Body of pancreas (tissue), 4 donors: ENCODE results near the gene ZFHX3. TPM values are rescaled to one million over a fixed set of nuclear protein-coding genes. Genes with fewer than 3 reads are reported as not detected.
A peak's percentile ranks its signal among the peaks of the same experiment; 100 is the strongest.

Experiments used
- ATAC-seq: fragments of 150-250 bp; one replicate; pipeline ENCODE4 v1.9.1; 2016
- DNase-seq, 4 donors: peaks; one replicate each; pipeline ENCODE4 v3.0.0-alpha.2; 2019
- H3K27ac ChIP-seq, 4 donors: fragments of 200-600 bp; sonication (generic); 1 replicate in 3 of 4; 2 replicates in 1 of 4; pipeline versions ENCODE4 v1.5.1 to v1.6.1; 2016 to 2019; ENCODE audit warnings: mild to moderate bottlenecking in 1 of 4, mixed read lengths in 1 of 4, moderate library complexity in 1 of 4
- H3K27me3 ChIP-seq, 2 donors: fragments of 200-600 bp; sonication (generic); one replicate each; pipeline ENCODE4 v1.6.0; 2016; ENCODE audit warnings: mild to moderate bottlenecking in 1 of 2
- H3K36me3 ChIP-seq, 2 donors: fragments of 200-600 bp; sonication (generic); replicated peaks in 1 of 2; 2 replicates each; pipeline ENCODE4 v1.5.1; 2016; ENCODE audit warnings: low read depth in 2 of 2; ENCODE audit not compliant: insufficient read depth in 1 of 2
- H3K4me1 ChIP-seq: fragments of 200-600 bp; sonication (generic); one replicate; pipeline ENCODE4 v1.6.0; 2016
- H3K4me3 ChIP-seq, 2 donors: fragments of 200-600 bp; sonication (generic); 1 replicate in 1 of 2; 2 replicates in 1 of 2; pipeline ENCODE4 v1.5.1; 2016 to 2019
- H3K9me3 ChIP-seq, 3 donors: fragments of 200-600 bp; sonication (generic); 1 replicate in 2 of 3; 2 replicates in 1 of 3; pipeline ENCODE4 v1.5.1; 2016
- POLR2A ChIP-seq, 3 donors: fragments of 450-650 bp; IDR thresholded peaks; one replicate each; pipeline ENCODE4 v1.6.1; 2016; ENCODE audit warnings: antibody characterized with exemption in 3 of 3, mild to moderate bottlenecking in 2 of 3
- WGBS, 2 donors: methylation state at CpG; one replicate each; pipeline ENCODE4 v1.1.5; 2017; 5-methylcytosine and 5-hydroxymethylcytosine counted together
- intact Hi-C: fragments of 100-400 bp; cut with DNase I; formaldehyde crosslinking; loops from one replicate; pipeline ENCODE4 v1.15.1; 2023
- total RNA-seq, 2 donors: library from RNA; depleted of rRNA; stranded (reverse); fragments of >200 nt; gene quantifications; one replicate each; pipeline ENCODE4 v1.1.0, GENCODE V29; 2016
- TF ChIP-seq, protein P1 (sequence below), 7 experiments: fragments of 450-650 bp in 4 of 7; fragments of 200-600 bp in 3 of 7; sonication (generic) in 3 of 7; IDR thresholded peaks; one replicate each; pipeline ENCODE4 v1.5.1; 2016 to 2019; ENCODE audit warnings: antibody characterized with exemption in 7 of 7

The ZFHX3 gene
- total RNA-seq, 2 donors from 2014 or later: 22.4 to 24.6 TPM

DNA sequence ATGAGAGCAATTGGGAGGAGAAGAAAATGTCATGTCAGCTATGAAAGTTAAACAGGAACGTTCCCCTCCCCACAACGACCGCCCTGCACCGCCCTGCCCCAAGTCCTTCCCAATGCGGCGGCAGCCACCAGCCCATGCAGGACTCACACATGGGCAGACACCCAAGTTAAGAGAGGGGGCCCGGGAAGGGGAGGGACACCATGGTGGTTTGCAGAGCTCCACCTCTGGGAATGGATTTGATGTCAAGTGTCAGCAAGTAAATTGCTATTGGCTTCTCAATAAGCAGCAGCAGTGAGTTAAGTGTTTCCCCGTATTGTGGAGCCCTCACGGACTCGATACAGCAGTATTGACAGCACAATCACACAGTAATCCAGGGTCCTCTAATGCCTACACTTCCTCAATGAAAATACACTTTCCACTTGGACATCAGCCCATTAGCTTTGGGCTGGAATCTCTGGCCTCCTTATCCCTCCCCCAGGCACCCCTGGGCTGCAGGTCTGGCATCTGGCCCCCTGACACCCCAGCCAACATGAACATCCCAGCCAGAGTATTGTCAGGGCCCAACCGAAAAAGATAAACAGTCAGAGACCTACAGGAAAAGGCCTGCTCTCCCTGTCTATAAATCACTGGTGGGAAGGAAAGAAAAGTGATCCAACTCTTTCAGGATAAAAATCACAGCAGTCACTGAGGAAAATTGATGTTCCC lies 22.6 kb downstream of the ZFHX3 start:
- no peaks in the 10 kb centered on the region for H3K36me3 ChIP-seq
- H3K9me3 ChIP-seq: no peaks in the 10 kb centered on the region
- ATAC-seq (no peak), DNase-seq (peak in 2 of 4 donors; percentile 10 to 15)
- intact Hi-C loops: no loop called here
- 62 to 68% methylated on average over 9 to 11 of the region's 11 CpGs for WGBS, 2 donors
- H3K4me1 ChIP-seq: peaks cover 87% of the 10 kb centered on the region
- H3K27ac ChIP-seq: peak overlapping the region; percentile 32 to 56 (median 48)
- H3K4me3 ChIP-seq: no peak overlapping the region
- no peaks in the 10 kb centered on the region for H3K27me3 ChIP-seq
- no peak for TF ChIP-seq POLR2A (IDR thresholded peaks at IDR 0.05)
- TF ChIP-seq, protein P1, sequence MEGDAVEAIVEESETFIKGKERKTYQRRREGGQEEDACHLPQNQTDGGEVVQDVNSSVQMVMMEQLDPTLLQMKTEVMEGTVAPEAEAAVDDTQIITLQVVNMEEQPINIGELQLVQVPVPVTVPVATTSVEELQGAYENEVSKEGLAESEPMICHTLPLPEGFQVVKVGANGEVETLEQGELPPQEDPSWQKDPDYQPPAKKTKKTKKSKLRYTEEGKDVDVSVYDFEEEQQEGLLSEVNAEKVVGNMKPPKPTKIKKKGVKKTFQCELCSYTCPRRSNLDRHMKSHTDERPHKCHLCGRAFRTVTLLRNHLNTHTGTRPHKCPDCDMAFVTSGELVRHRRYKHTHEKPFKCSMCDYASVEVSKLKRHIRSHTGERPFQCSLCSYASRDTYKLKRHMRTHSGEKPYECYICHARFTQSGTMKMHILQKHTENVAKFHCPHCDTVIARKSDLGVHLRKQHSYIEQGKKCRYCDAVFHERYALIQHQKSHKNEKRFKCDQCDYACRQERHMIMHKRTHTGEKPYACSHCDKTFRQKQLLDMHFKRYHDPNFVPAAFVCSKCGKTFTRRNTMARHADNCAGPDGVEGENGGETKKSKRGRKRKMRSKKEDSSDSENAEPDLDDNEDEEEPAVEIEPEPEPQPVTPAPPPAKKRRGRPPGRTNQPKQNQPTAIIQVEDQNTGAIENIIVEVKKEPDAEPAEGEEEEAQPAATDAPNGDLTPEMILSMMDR (IDR thresholded peaks at IDR 0.05): no peak

DNA sequence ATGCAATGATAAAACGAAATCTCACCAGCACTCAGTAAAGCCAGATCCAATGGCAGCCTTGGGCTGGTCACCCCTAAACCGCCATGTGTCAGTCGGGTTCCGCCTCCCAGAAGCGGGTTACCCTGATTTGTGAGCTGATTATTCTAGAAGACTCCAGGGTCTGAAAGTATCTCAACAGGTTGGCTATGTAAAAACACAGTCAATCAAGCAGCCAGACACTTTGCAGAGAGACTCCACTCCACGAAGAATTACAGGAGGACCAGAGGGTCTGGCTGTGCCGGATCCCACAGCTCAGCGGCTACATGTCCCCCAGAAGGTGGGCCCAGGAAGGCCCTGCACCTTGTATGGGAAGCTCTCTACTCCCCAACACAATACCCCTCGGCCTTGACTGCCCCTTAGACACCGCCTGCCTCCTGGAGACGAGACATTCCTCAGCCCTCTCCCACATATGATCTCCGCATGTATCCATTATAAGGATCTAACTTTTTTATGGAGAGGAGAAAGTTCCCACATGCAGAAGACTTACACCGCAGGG lies 23.3 kb downstream of the ZFHX3 start:
- H3K4me1 ChIP-seq: peaks cover 88% of the 10 kb centered on the region

DNA sequence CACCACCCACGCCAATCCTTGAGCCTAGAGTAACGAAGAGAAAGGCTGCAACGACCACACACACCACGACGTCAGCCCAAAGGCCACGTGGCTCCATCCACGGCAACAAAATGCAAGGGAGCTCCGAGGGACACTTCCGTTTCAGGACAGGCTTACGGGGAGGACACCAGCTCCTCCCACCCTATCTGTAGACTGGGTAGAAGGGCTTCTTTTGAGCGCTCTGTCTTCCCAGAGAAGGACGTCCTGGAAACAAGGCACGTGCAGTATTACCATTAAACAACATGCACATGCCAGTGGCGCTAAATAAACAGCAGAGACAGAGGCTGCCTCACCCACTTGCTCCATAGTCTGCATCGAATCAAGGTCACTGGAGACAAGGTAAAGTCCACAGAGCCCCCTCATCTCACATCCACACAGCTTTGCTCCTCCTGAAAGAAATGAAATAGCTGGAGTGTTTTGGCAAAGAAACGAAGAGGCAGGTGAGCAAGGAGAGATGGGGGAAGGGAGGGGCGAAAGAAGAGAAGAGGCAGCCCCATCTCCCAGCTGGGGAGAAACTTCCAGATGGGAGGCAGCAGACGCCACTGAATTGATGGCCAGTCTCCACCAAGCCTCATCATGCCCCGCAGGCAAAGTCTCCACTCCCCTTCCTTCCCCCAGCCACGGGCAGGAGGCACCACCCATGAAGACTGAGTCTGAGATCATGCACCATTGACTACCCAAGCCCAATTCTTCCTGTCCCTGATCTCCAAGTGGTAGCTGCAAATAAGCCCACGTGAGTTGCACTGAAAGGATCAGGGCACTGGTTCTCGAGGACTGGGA lies 24.0 kb downstream of the ZFHX3 start:
- no peak for ATAC-seq
- Histone ChIP-seq H3K27ac (peak overlapping the region in 1 of 4 donors; percentile 42), H3K4me1 (peaks cover 92% of the 10 kb centered on the region), H3K27me3 (no peaks in the 10 kb centered on the region), H3K36me3 (no peaks in the 10 kb centered on the region), H3K9me3 (no peaks in the 10 kb centered on the region), H3K4me3 (no peak overlapping the region)
- WGBS, 2 donors: 79 to 88% methylated on average over 22 of the region's 22 CpGs
- peak in 3 of 4 donors; percentile 3 to 9 (median 8) for DNase-seq
- TF ChIP-seq, protein P1 (IDR thresholded peaks at IDR 0.05): no peak
- TF ChIP-seq POLR2A (IDR thresholded peaks at IDR 0.05): no peak
- intact Hi-C loops: no loop called here

More for the DNA sequence above, 23.3 kb downstream of the ZFHX3 start:
- H3K9me3 ChIP-seq: no peaks in the 10 kb centered on the region
- WGBS, 2 donors: 87 to 96% methylated on average over 13 of the region's 13 CpGs
- DNase-seq: peak in 2 of 4 donors; percentile 6 to 11
- peak overlapping the region in 2 of 4 donors; percentile 42 to 56 for H3K27ac ChIP-seq
- ATAC-seq: no peak
- no peak overlapping the region for H3K4me3 ChIP-seq
- TF ChIP-seq POLR2A (IDR thresholded peaks at IDR 0.05): no peak
- TF ChIP-seq, protein P1 (IDR thresholded peaks at IDR 0.05): no peak
- no peaks in the 10 kb centered on the region for H3K27me3 ChIP-seq
- H3K36me3 ChIP-seq: no peaks in the 10 kb centered on the region
- intact Hi-C loops: no loop called here

DNA sequence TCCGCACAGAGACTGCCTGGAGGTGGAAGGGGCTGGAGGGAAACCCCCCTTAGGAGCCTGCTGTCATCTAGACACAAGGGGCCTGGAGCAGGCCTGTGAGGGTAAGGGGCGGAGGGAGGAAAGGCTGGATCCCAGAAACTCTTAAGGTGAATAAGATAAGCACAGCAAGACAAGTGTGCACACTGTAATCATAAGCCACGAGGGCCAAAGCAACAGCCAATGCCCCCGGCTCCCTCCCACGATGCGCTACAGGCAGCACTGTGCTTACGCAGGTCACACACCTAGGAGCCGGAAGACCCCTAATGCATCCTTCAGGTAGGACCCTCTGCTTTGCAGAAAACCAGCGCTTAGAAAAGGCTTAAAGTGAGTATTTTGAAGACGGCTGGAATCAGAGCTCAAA lies 24.6 kb downstream of the ZFHX3 start:
- Histone ChIP-seq H3K36me3 (no peaks in the 10 kb centered on the region), H3K4me3 (no peak overlapping the region), H3K4me1 (peaks cover 90% of the 10 kb centered on the region), H3K9me3 (no peaks in the 10 kb centered on the region), H3K27ac (no peak overlapping the region), H3K27me3 (no peaks in the 10 kb centered on the region)
- ATAC-seq (no peak), DNase-seq (peak in 2 of 4 donors; percentile 2 to 8)
- intact Hi-C loops: no loop called here
- TF ChIP-seq POLR2A (IDR thresholded peaks at IDR 0.05): no peak
- TF ChIP-seq, protein P1 (IDR thresholded peaks at IDR 0.05): no peak
- WGBS, 2 donors: 88 to 92% methylated on average over 9 to 10 of the region's 10 CpGs
